GM23248 (cell line): ENCODE results near the gene RAD51B.

Experiments used
- EZH2 ChIP-seq: fragments of 200-600 bp; sonication (generic); IDR thresholded peaks from 2 replicates; pipeline ENCODE4 v1.6.1; 2018; ENCODE audit warnings: antibody characterized with exemption, mild to moderate bottlenecking; ENCODE audit not compliant: insufficient read depth, poor library complexity, severe bottlenecking
- EZH2phosphoT487 ChIP-seq: fragments of 200-600 bp; sonication (generic); IDR thresholded peaks from 2 replicates; pipeline ENCODE4 v1.6.1; 2018; ENCODE audit warnings: antibody characterized with exemption, moderate library complexity, mild to moderate bottlenecking, low read depth; ENCODE audit not compliant: insufficient read depth

- TF ChIP-seq EZH2 (no peak), EZH2phosphoT487 (no peak)
Observed at GRCh38 chr14:68261092-68261842, 441.7 kb downstream of the RAD51B start.
